HK-2 (cell line): ENCODE measurements around the gene NCL.
"Not testable (repeated sequence)": the region's sequence is repeated elsewhere in the genome, so short reads cannot be mapped to it uniquely, and the experiment has no call there.

Experiments
- DNase-seq: peaks from one replicate; pipeline ENCODE4 v3.0.0-alpha.2; 2018; ENCODE audit not compliant: unreplicated experiment

NCL gene

DNA sequence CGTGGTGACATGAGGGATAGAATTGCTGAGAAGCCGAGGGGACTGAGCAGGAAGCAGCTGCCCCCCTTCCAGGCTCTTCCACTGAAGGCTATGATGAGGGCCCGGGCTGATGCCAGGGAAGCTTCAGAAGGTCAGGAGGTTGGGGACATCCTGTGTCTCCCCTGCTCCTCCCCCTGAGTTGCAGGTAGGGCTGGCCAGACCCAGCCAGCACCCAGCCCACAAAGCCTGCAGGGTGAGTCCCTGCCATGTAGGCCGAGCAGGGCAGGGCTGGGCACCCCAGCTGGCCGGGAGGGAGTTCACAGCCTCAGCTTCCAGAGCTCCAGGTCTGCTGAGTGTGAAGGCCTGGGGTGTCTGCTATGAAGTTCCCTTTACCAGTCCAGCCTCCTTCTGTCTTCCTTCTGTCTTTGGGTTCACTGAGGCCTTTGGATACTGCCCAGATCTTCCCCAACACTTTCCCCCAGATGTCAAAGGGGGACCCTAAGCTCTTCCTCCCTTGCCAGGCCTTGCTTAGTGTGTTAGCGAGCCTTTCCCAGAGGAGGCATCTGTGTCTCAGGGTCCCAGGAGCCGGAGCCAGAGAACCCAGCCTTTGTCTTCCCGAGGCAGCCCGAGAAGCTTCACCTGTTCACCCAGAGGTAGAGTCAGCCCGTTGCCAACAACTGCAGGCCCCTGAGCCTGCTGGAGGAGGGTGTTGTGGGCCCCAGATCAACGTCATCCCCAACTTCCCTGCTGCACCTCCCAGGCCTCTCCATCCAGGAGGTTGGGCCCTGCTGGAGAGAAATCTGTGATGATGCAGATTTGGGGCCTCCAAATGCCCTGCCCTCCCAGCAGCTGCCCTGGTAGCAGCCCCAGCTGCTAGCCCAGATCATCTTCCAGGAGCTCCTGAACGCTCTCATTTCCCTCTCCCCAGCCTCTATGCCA, 3.6 kb upstream of the NCL start:
- no peak for DNase-seq

DNA sequence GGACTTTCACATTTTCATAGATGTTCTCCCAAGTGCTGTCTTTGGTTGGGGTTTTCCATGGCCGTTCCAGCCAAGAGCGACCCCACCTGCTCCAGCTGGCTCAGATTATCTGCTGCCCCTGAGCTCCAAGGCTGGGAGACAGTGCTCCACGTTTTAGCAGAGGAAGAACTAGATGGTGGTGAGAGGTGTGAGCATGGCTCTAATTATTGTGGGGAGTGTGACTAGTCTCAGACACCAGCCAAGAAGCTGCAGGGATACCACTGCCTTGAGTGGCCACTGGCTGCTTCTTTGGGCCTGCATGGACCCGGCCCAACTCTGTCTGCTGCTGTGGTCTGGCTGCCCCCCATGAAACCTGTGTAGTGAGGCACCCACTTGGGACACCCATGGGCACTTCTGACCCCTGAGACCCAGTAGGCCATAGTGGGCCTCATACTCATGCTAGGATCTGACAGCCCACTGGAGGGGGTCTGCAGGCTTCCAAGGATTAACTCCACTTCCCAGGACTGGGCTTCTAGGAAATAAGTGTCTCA, 2.8 kb upstream of the NCL start:
- DNase-seq = no peak

DNA sequence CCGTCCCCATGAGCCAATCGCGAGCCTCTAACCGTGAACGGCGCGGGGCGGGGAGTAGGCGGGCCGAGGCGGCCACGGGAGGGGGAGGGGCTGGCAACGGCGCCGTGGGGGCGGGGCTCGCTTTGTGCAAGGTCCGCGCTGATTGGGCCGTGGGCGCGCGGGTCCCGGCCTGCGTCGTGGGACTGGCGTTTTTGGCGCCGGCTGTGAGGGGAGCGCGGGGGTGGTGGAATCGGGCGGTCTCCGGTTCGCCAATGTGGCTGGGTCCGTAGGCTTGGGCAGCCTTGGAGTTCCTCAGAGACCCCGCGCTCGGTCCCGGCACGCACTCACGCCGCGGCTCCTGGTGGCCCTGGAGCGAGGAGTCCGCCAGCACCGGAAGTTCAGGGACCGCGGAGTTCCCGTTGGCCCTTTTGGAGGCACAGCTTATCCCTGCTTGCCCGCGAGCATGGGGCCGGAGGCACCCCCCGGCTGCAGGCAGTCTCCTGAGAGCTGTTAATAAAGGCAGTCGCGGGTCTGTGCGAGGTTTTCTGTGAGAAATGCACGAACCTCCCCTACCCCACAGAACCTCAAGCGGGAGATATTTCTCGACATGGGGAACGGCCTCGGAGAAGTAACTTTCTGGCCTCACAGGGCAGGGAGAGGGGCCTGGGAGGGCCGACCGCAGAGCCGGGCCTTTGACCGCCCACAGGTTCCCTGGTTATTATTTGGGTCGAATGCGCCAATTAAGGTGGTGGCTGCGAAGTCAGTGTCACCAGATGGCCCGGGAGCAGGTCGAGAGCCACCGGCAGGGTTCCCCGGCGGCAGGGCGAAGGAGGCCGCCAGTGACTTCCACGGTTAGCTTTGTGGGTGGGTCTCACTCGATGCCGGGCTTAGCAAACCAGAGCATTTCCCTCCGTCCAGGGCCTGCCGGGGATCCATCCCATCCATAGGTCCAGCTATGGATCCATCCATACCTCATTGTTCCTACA, 574 bp upstream of the NCL start:
- DNase-seq = peak; percentile 99

DNA sequence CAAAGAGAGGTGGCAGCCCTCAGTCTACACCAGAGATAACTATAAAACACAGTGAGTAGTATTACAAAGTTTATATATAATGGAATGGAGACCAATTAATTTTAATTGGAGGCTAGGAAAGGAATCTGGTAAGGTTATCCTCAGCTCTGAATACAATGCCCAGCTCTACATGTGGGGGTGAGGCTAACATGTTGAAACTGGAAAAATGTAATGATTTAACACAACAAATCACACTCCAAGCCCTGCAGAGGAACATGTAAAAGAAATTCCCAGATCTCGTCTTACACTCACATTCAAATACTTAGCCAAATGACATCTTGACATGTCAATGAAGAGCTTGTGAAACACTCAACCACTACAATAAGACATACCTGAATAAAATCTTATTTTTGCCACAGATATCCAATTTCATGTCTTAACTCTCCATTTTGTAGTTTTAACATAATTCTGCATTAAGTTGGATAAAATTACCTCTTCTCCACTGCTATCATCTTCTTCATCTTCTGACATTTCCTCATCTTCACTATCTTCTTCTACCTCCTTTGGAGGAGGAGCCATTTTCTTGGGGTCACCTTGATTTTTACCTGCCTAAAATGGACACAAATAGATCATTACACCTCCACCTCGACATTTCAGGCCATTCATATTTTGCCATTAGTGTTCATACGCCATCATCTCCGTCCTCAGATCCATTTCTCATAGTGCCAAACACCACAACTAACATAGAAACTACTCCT, 1.4 kb downstream of the NCL start:
- no peak for DNase-seq

DNA sequence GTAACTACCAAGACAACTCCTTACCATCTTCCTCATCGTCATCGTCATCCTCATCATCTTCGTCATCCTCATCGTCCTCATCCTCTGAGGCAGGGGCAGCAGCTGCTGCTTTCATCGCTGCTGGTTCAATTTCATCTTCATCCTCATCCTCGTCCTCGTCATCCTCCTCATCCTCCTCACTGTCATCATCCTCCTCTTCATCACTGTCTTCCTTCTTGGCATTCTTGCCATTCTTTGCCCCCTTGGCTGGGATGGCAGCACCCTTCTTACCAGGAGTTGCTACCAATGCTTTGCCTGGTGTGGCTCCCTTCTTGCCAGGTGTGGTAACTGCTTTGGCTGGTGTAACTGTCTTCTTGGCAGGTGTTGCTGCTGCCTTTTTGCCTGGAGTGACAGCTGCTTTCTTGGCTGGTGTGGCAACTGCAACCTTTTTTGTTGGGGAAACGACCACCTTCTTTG, 2.7 kb downstream of the NCL start:
- DNase-seq = no peak

DNA sequence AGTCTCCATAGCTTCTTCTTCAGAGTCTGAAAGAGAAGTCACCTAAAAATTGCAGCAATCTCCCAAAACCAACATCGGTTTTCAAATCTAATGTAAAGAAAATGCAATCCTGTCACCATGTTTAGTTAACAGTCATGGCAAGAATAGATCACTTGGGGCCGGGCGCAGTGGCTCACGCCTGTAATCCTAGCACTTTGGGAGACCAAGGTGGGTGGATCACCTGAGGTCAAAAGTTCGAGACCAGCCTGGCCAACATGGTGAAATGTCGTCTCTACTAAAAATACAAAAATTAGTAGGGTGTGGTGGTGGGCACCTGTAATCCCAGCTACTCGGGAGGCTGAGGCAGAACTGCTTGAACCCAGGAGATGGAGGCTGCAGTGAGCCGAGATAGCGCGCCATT, 3.4 kb downstream of the NCL start:
- DNase-seq = not testable (repeated sequence)

DNA sequence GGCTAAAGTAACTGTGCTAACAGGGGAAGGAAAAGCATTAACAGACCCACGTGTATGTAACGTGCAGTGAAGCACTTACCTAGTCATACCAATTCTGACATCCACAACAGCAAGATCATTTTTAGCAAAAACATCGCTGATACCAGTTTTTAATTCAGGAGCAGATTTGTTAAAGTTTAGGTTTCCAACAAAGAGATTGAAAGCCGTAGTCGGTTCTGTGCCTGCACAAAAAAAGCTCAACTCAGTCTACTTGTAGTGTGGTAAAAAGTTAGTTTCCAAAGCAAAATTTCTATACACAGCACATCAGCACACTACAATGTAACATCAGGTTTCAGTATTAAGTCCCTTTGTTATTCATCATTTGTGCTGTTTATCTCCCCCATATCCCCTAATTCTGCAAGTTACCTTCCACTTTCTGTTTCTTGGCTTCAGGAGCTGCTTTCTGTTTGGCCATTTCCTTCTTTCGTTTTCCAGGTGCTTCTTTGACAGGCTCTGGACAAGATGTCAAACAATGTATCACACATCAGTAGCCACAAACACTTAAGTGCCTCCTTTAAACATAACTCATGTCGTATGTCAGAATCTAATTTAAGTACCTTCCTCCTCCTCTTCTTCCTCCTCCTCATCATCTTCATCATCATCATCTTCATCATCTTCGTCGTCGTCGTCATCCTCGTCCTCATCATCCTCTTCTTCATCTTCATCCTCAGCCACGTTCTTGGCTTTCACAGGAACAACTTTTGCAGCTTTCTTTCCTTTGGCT, 4.0 kb downstream of the NCL start:
- no peak for DNase-seq

DNA sequence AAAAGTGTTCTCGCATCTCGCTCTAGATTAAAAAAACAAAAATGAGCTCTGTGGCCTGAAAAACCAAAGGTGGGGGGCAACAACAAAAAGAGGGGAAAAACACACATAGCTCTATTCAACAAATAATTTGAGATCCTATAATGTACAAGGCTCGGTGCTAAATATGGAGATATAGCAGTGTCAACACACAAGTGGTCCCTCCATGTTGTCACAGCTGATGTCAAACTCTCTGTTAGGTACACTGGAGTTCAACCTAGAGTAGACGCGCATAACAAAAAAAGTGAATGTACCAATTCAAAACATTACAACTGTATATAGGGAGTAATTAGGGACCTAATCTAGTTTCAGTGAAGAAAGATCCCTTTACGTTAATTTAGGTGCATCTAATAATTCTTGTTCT, 5.9 kb downstream of the NCL start:
- no peak for DNase-seq

DNA sequence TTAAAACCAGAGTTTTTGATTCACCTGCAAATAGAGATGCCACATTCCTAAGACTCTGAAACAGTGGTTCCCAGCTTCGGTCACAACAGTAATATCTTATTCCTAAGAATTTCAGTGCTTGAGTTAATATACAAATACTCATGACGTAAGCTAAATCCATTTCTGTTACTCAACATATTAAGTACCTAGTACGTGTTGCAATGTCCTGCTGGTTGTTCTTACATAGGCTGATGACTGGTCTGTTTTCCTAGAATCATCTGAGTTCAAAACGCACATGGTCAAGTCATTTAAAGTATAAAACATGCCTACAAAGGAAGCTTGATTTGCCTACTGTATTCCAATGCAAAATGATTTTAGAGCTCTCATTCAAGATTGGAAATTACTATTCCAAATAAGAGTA, 7.2 kb downstream of the NCL start:
- DNase-seq = no peak

DNA sequence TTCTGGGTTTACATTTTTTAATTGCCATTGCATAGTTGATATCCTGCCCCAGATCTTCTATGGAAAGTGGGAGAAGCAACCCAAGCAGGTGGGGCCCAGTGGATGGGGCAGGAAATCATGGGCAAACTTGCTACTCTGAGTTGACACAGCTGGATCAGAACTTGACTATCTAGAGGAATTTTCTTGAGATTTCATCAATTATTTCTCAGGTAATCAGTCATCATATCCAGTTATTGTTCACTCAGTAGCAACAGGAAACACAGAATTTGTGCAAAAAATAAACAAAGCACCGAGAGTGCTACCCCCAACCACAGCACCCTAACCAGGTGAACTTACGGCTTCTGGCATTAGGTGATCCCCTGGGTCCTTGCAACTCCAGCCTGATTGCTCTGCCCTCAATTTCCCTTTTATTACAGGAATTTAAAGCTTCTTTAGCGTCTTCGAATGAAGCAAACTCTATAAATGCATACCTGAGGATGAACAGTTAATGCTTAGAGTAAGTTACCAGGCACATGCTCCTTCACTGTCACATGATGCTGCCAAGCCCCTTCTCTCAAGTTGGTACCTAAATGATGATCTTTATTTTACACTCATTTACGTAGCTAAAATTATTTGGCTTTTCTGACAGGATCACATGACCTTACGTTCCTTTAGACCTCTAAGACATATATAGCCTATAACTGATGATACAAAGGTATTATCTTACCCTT, 7.8 kb downstream of the NCL start:
- no peak for DNase-seq

DNA sequence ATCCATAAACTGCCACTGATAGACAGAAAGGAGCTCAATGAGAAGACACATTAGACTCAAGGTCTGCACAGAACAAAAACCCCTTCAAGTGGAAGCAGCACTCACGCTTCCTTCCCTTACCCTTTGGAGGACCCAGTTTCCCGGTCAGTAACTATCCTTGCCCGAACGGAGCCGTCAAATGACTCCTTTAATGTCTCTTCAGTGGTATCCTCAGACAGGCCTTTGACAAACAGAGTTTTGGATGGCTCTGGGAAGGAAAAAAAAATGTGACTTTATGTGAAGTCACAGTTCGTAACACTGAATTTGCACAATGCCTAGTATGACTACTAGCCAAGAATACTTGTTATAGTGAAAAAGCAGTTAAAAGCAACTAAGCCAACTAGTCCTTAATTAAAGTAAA, 8.4 kb downstream of the NCL start:
- no peak for DNase-seq

DNA sequence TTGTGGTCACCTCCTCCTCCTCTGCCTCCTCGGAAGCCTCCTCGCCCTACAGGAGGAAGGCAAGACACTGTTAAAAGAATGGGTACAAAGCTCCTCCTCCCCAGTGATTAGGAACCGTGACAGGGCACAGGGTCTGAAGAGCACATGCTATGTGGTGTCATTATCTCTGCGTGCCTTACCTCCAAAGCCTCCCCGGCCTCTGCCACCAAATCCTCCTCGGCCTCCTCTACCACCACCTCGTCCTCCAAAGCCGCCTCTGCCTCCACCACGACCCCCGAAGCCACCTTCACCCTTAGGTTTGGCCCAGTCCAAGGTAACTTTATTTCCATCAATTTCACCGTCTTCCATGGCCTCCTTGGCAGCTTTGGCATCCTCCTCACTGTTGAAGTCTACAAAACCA, 9.1 kb downstream of the NCL start:
- no peak for DNase-seq

DNA sequence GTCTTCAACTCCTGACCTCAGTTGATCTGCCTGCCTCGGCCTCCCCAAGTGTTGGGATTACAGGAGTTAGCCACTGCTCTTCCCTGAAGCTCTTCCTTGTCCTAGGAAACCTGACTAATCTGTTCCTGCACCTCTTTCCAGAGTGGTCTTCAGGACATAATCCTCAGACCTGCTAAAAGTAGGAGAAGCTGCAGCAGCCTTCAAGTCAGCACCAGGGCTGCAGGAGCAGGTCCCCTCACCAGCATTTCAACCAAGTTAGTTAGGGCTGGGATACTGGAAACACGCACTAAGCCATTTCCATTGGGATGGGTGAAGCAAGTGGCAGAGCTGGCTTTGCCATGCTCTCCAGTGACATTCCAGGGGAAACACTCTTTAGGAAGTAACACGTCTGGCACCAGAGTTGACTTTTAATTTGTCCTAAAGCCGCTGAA, 9.9 kb downstream of the NCL start:
- no peak for DNase-seq

DNA sequence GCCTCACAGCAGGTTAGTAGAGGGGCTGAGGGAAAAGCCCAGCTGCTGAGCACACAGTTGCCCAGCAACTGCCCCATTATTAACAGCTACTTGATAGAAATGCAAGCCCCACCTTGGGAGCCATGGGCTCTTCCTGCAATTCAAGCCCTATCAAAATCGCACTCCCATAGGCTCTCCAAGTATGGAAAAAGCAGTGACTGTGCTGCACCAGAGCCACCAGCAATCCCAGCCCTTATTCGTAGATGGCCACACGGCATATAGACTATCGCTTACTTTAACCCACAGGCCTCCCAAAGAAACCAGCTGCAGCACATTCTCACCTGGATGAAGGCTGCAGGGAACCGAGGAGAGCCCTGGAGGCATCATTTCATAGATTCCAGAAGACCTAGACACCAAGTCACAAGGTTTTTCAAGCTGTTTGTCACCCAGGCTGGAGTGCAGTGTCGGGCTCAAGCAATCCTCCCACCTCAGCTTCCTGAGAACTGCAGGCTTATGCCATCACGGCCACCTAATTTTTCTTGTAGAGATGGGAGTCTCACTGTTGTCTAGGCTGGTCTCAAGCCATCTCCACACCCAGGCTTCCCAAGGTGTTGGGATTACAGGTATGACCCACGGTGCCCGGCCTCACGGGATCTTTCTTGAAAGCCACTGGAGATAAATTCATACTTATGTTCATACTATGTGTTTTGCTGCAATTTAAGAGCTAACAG, 11.3 kb downstream of the NCL start:
- peak; percentile 38 for DNase-seq

DNA sequence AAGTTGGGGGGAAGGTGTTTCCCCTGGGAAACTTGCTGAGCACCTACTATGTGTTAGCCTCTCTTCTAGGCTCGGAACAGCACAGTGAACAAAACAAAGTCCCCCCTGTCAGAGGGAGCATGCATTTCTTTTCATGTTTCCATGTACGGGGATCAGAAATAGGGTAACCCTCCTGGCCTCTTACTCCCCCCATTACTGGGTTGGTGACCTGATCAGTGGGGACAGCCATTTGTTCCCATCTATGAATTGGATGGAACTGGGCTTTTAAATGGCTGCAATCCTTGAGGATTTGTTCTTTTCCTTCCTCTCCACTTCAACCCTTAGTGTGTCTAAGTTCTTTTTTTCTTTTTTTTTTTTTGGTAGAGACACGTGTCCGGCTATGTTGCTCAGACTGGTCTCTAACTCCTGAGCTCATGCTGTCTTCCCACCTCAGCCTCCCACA, 13.7 kb downstream of the NCL start:
- DNase-seq = no peak

DNA sequence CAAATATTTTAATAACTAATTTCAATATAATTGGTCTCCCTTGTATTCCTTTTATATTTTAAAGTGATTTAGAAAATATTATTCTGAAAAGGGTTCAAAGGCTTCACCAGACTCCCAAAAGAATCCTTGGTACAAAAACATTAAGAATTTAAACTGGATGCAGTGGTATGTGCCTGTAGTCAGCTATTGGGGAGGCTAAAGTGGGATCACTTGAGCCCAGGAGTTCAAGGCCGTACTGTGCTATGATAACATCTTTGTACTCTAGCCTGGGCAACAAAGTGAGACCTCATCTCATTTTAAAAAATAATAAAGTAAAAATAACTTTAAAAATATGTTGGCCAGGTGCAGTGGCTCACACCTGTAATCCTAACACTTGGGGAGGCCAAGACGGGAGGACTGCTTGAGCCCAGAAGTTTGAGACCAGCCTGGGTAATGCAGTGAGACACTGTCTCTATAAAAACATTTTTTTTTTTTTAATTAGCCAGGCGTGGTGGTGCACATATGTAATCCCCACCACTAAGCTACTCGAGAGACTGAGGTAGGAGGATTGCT, 14.7 kb downstream of the NCL start:
- DNase-seq = no peak

DNA sequence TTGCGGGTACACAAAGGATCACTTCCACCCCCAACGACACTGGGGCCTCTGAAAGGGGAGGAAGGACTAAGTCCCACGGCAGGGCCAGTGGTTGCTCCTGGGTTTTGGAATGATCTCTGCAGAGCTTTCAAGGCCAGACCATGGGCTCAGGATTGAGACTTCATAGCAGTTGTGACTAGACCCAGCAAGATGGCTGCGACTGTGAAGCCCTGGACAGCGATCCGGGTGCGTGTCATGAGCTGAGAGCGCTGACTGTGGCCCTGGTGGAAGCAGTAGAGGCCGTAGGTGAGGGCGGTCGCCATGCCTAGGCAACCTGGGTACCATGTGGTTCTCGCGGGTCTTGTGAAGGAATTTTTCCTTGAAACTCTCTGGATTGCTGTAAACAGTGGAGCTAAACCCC, 27.3 kb downstream of the NCL start:
- no peak for DNase-seq

DNA sequence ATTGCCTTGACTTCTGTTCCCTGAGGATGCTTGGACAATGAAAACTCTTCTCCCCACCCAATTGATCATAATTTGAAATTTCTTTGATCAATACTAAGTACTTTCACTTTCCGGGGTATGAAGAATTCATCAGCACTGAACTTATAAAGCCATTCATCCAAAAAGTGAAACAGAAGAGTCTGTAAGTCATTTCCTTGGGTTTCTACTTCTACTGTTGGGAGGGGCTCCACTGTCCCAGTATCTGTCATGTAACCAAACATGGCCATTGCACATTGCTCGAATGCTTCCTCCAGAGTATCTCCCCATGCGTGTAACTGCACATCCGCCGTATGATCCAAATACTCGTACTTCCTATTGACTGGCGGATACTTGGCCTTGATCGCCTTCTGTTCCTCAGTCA, 30.3 kb downstream of the NCL start:
- no peak for DNase-seq

DNA sequence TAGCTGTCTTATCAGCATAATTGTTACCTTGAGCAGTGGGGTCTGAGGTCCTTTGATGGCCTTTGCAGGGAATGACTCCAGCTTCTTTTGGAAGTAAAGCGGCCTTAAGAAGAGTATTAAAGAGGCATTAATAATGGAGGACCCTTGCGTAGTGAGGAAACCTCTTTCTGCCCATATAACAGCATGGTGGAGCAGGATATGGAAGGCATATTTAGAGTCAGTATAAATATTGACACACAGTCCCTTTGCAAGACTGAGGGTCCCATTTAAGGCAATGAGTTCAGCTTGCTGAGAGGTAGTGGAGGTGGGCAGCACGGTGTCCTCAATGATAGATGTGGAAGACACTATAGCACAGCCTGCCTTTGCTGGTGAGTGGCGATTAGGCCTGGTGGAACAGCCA, 32.7 kb downstream of the NCL start:
- no peak for DNase-seq
